ENCODE measurements around the gene CDC25A.
"Not testable (repeated sequence)": the region's sequence is repeated elsewhere in the genome, so short reads cannot be mapped to it uniquely, and the experiment has no call there.

CDC25A gene

GRCh38 chr3:48188266-48189201 lies at the start of gene CDC25A:
Gene CDC25A (minus strand): TSS chr3:48188417. CDS start chr3:48187947, 470 bp downstream.
- DNase-seq = peak; percentile 93 to 94

- DNase-seq = no peak
These were observed 48.3 kb upstream of the CDC25A start for GRCh38 chr3:48236531-48236930.

GRCh38 chr3:48233542-48233941 lies 45.3 kb upstream of the CDC25A start:
- no peak for DNase-seq

GRCh38 chr3:48232734-48233133 lies 44.5 kb upstream of the CDC25A start:
- DNase-seq = peak; percentile 67 to 69

GRCh38 chr3:48232232-48232631 lies 44.0 kb upstream of the CDC25A start:
- DNase-seq = no peak

GRCh38 chr3:48226939-48227338 lies 38.7 kb upstream of the CDC25A start:
- no peak for DNase-seq

GRCh38 chr3:48225587-48225986 lies 37.4 kb upstream of the CDC25A start:
- no peak for DNase-seq

- no peak for DNase-seq
These were observed 34.6 kb upstream of the CDC25A start, which contains the start of gene CAMP for GRCh38 chr3:48222616-48223513. Gene CAMP (plus strand): TSS chr3:48223495. CDS start chr3:48223512, 17 bp downstream.

GRCh38 chr3:48220746-48221145 lies 32.5 kb upstream of the CDC25A start:
- DNase-seq = no peak

GRCh38 chr3:48219543-48219942 lies 31.3 kb upstream of the CDC25A start:
- DNase-seq = no peak

- no peak for DNase-seq
These were observed 30.3 kb upstream of the CDC25A start for GRCh38 chr3:48218537-48218936.

GRCh38 chr3:48217449-48217848 lies 29.2 kb upstream of the CDC25A start:
- DNase-seq = no peak

GRCh38 chr3:48215876-48216275 lies 27.7 kb upstream of the CDC25A start:
- DNase-seq = no peak

GRCh38 chr3:48215466-48215865 lies 27.2 kb upstream of the CDC25A start:
- DNase-seq = no peak

GRCh38 chr3:48215019-48215418 lies 26.8 kb upstream of the CDC25A start:
- DNase-seq = no peak

- DNase-seq = no peak
These were observed 26.0 kb upstream of the CDC25A start for GRCh38 chr3:48214225-48214624.

GRCh38 chr3:48211776-48212175 lies 23.6 kb upstream of the CDC25A start:
- not testable (repeated sequence) for DNase-seq

- DNase-seq = not testable (repeated sequence)
These were observed 22.3 kb upstream of the CDC25A start for GRCh38 chr3:48210534-48210933.

- DNase-seq = no peak
These were observed 21.2 kb upstream of the CDC25A start for GRCh38 chr3:48209445-48209844.

GRCh38 chr3:48208076-48208475 lies 19.9 kb upstream of the CDC25A start:
- no peak for DNase-seq

- DNase-seq = no peak
These were observed 14.4 kb upstream of the CDC25A start for GRCh38 chr3:48202632-48203031.

GRCh38 chr3:48199117-48199516 lies 10.9 kb upstream of the CDC25A start:
- no peak for DNase-seq

GRCh38 chr3:48196611-48197010 lies 8.4 kb upstream of the CDC25A start:
- DNase-seq = no peak

Data from stimulated activated CD4-positive, alpha-beta T cell treated with anti-CD3 and anti-CD28 coated beads, Interleukin-2, amount 100 ng/mL, for 24 hours (primary cell).